Left renal pelvis (tissue), 4 donors: ENCODE data around the gene REV3L. TPM values are rescaled to one million over a fixed set of nuclear protein-coding genes. Genes with fewer than 3 reads are reported as not detected.
A peak's percentile ranks its signal among the peaks of the same experiment; 100 is the strongest.
"Not testable (repeated sequence)": the region's sequence is repeated elsewhere in the genome, so short reads cannot be mapped to it uniquely, and the experiment has no call there.

Experiments
- DNase-seq, 4 donors: peaks; one replicate each; pipeline ENCODE4 v3.0.0-alpha.2; 2013; ENCODE audit warnings: low read depth in 4 of 4, low spot score in 3 of 4
- polyA plus RNA-seq, 4 donors: library from polyadenylated mRNA; unstranded; fragments of 120-200 nt; gene quantifications; one replicate each; pipeline ENCODE4 v1.2.1, GENCODE V29; 2013; ENCODE audit not compliant: insufficient read length in 4 of 4

The REV3L gene
- polyA plus RNA-seq, 4 donors, result 37.1 to 59.8 (median 45.1) TPM

GRCh38 chr6:111269401-111269970 is 213.5 kb downstream of the REV3L start:
- no peak for DNase-seq

DNA sequence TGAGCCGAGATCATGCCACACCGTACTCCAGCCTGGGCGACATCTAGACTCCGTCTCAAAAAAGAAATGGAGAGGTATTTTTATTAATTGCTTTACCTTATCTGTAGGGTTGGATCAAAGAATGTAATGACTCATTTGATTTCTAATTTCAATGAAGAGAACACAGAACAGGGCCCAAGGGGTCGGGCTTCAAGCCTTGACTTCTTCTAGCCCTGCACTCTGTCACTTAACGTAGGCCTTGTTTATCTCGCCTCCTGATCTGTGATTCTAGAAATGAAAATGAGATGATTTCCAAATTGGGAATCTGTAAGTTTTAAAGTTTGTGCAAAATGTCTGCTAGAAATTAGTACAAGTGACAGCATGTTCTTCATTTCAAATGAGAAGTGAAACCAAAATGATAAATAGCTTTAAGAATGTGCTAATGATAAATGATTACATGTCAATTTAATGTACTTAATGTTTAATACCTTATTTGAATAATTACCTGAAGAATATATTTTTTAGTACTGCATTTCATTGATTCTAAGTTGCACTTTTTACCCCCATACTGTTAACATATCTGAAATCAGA is 215.2 kb downstream of the REV3L start:
- DNase-seq, result no peak

- no peak for DNase-seq
These were observed 216.7 kb downstream of the REV3L start for GRCh38 chr6:111266276-111266675.

DNA sequence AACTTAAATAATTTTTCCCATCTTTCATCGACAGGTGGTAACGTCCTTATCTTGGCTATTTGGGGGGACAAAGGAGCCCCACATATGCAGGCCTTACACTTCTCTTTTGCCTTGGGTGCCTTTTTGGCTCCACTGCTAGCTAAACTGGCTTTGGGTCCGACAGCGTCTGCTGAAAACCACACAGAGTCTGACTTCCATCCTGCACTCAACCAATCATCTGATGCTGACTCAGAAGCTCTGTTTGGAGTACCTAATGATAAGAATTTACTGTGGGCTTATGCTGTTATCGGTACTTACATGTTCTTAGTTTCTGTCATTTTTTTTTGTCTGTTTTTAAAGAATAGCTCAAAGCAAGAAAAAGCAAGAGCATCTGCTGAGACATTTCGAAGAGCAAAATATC is 217.2 kb downstream of the REV3L start:
- no peak for DNase-seq

DNA sequence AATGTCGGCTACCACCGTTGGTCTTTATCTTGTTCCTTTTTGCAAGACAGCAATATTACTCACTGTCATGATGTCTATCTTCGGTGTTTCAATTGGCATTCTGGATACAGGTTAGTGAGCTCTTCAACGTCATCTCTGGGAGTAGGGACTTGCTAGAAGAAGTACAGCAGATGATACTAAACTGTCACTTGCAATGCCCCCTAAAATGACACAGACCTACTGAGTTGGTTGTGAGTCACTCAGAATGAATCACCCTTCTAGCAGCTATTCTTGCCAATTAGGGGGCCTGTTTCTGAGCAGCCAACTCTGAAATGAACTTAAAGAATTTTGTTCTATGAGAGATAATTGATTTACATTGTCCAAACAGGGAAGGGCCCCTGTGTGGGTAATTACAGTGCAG is 219.2 kb downstream of the REV3L start:
- DNase-seq, result no peak

DNA sequence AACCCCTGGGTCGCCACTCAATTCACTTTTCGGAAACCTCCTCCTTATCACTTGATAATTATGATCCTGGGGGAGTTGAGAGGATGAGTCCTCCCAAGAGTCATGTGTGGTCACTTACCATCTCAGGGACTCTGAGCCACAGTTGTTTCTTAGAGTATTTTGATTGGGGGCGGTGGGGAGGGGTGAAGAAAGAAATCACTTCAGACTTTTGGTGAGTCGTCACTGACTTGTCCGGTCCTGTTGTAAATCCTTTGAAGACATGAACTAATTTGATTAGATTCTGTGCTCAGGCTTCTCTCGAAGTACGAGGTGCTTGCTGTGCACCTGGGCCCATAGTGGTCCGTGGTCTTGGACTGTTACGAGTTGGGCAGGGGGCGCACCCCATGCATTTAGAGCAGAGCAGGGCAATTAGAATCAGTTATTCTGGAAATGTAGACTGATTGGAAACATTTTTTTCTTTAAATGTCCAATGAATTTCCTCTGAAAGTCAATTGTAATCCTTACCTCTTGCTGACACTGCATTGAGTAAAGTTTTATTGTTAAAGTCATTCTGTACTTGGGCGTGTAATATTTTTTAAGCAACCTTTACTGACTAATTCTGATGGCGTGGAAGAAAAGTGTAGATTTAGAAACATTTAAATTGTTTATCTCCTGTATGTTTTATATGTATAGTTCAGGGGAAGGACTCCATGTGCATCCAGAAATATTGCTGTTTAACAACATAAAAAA is 222.3 kb downstream of the REV3L start:
- DNase-seq, result no peak

GRCh38 chr6:111259089-111259831 is 223.8 kb downstream of the REV3L start:
- peak; percentile 97 to 99 (median 98) for DNase-seq

- no peak for DNase-seq
These were observed 224.4 kb downstream of the REV3L start for GRCh38 chr6:111258615-111259088.

DNA sequence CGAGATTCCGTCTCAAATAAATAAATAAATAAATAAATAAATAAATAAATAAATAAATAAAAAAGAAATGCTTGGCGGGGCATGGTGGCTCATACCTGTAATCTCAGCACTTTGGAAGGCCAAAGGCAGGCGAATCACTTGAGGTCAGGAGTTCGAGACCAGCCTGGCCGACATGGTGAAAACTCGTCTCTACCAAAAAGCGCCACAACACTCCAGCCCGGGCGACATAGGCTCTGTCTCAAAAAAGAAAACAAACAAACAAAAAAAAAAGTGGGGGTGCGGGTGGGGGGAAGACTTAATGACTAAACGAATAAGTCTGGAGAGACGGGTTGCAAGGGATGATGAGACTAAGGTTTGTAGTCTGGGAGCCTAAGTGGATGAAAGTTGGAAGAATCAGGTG is 225.0 kb downstream of the REV3L start:
- DNase-seq, result no peak

DNA sequence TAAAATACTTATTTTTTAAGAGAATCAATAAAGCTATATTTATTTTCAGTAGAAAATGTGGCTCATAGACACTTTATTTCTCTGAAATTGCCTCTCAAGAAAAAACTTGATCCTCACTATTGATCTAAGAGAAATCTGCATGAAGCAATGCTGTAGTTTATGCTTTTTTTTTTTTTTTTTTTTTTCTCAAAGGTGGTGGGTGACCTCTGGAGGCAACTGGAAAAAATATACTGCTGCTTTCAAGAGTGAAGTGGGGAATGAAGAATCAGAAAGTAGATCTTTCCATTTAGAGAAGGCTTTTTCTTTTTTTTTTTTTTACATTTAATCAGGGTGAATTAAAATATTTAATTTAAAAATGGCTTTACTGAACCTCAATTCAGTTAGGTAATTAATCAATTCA is 226.4 kb downstream of the REV3L start:
- no peak for DNase-seq

DNA sequence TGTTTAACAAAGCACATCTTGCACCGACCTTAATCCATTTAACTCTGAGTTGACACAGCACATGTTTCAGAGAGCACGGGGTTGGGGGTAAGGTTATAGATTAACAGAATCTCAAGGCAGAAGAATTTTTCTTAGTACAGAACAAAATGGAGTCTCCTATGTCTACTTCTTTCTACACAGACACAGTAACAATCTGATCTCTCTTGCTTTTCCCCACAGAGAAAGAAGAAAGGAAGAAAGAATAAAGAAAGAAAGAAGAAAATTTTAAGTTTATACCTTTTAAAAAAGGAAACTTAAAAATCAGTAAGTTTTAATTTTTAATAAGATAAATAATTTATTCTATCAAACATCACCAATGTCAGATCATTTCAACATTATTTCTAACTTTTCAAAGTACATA is 227.2 kb downstream of the REV3L start:
- DNase-seq, result not testable (repeated sequence)

- DNase-seq, result no peak
These were observed 228.2 kb downstream of the REV3L start for GRCh38 chr6:111254779-111255166.

DNA sequence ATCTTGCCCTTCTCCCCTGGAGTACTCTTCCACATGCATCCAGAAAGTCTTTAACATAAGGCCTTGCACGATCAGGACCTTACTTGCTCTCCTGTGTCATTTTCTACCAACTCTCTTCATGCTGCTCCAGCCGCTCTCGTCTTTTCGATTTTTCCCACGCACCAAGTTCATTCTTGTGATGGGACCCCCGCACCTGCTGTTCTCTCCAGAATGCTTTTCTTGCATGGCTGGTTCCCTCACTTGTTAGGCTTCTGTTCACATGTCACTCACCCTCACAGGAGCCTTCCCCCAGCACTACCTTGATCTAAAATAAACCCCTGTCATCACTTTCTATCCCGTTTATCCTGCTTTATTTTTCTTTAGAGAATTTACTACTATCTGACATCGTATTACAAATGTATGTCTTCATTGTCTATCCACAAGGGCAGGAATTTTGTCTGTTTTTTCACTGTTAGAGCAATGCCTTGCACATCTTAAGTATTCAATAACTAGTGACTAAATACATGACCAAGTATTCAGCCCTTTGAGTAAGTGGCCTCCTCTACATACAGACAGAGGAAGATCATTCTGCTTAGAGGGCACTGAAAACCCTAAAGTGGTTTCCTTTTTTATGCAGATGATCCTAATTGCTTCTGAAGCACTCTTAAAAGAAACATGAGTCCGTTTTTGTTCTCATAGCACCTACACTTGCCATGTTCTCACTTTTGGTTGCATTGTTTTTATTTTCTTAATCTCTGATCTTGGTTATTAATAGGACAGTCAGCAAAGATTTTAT is 228.8 kb downstream of the REV3L start:
- no peak for DNase-seq

DNA sequence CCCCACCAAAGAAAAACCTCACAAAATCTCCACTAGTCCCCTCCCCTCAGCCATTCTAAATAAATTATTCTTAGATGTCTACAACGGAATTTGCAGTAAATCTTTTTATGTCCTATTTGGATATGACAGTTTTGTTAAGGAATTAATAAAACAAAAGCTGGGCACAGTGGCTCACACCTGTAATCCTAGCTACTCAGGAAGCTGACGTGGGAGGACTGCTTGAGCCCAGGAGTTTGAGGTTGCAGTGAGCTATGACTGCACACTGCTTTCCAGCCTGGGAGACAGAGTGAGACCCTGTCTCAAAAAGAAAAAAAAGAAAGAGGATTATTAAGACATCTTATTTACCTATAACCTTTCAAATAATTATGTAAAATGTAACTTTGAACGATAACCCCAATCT is 230.3 kb downstream of the REV3L start:
- DNase-seq, result no peak

- DNase-seq, result no peak
These were observed 232.1 kb downstream of the REV3L start for GRCh38 chr6:111250791-111251354.

Other genes with a start within 250 kb of the REV3L start
- 10 to 100 TPM; 18.0 to 36.6 (median 28.5) TPM for gene TRAF3IP2, start 122.7 kb upstream of the REV3L start, polyA plus RNA-seq